ENCODE results near the gene LEUTX. TPM values are rescaled to one million over a fixed set of nuclear protein-coding genes. Genes with fewer than 3 reads are reported as not detected.
"Not testable (repeated sequence)": the region's sequence is repeated elsewhere in the genome, so short reads cannot be mapped to it uniquely, and the experiment has no call there.

LEUTX gene
- total RNA-seq, 1 donor from 2014 or later, result not detected

- no peak for DNase-seq (ENCODE audit: extremely low read depth, low read depth, low spot score)
These were observed 9.9 kb upstream of the LEUTX start for GRCh38 chr19:39768786-39769185.

GRCh38 chr19:39780894-39781293, 2.2 kb downstream of the LEUTX start:
- DNase-seq (ENCODE audit: extremely low read depth, low read depth, low spot score), result no peak

- no peak for DNase-seq (ENCODE audit: extremely low read depth, low read depth, low spot score)
These were observed 9.6 kb downstream of the LEUTX start for GRCh38 chr19:39788244-39788643.

- peak; percentile 41 for DNase-seq (ENCODE audit: extremely low read depth, low read depth, low spot score)
These were observed 14.4 kb downstream of the LEUTX start for GRCh38 chr19:39792999-39793546.

- no peak for DNase-seq (ENCODE audit: extremely low read depth, low read depth, low spot score)
These were observed 16.3 kb downstream of the LEUTX start for GRCh38 chr19:39795001-39795400.

- DNase-seq (ENCODE audit: extremely low read depth, low read depth, low spot score), result no peak
These were observed 17.4 kb downstream of the LEUTX start for GRCh38 chr19:39796000-39796498.

GRCh38 chr19:39797083-39797482, 18.4 kb downstream of the LEUTX start:
- DNase-seq (ENCODE audit: extremely low read depth, low read depth, low spot score), result no peak

- no peak for DNase-seq (ENCODE audit: extremely low read depth, low read depth, low spot score)
These were observed 24.3 kb downstream of the LEUTX start for GRCh38 chr19:39802958-39803357.

GRCh38 chr19:39805104-39805503, 26.4 kb downstream of the LEUTX start:
- no peak for DNase-seq (ENCODE audit: extremely low read depth, low read depth, low spot score)

GRCh38 chr19:39807846-39808364, 29.3 kb downstream of the LEUTX start:
- no peak for DNase-seq (ENCODE audit: extremely low read depth, low read depth, low spot score)

GRCh38 chr19:39808688-39809087, 30.0 kb downstream of the LEUTX start:
- DNase-seq (ENCODE audit: extremely low read depth, low read depth, low spot score), result not testable (repeated sequence)

- DNase-seq (ENCODE audit: extremely low read depth, low read depth, low spot score), result no peak
These were observed 30.7 kb downstream of the LEUTX start for GRCh38 chr19:39809368-39809767.

GRCh38 chr19:39810424-39810823, 31.8 kb downstream of the LEUTX start:
- no peak for DNase-seq (ENCODE audit: extremely low read depth, low read depth, low spot score)

- DNase-seq (ENCODE audit: extremely low read depth, low read depth, low spot score), result no peak
These were observed 32.4 kb downstream of the LEUTX start for GRCh38 chr19:39811064-39811463.

- DNase-seq (ENCODE audit: extremely low read depth, low read depth, low spot score), result no peak
These were observed 34.8 kb downstream of the LEUTX start for GRCh38 chr19:39813264-39813993.

GRCh38 chr19:39814111-39814510, 35.5 kb downstream of the LEUTX start:
- not testable (repeated sequence) for DNase-seq (ENCODE audit: extremely low read depth, low read depth, low spot score)

GRCh38 chr19:39814595-39814994, 35.9 kb downstream of the LEUTX start:
- DNase-seq (ENCODE audit: extremely low read depth, low read depth, low spot score), result no peak

GRCh38 chr19:39816287-39817048, 37.8 kb downstream of the LEUTX start:
- DNase-seq (ENCODE audit: extremely low read depth, low read depth, low spot score), result no peak

- no peak for DNase-seq (ENCODE audit: extremely low read depth, low read depth, low spot score)
These were observed 39.4 kb downstream of the LEUTX start for GRCh38 chr19:39817888-39818561.

- DNase-seq (ENCODE audit: extremely low read depth, low read depth, low spot score), result no peak
These were observed 40.0 kb downstream of the LEUTX start for GRCh38 chr19:39818626-39819097.

GRCh38 chr19:39819786-39820185, 41.1 kb downstream of the LEUTX start:
- no peak for DNase-seq (ENCODE audit: extremely low read depth, low read depth, low spot score)

Data from glomerular endothelial cell (primary cell).